Adrenal gland (tissue), 5 donors: ENCODE measurements around the gene SYNGR4.

ENCODE experiments used
- CTCF ChIP-seq, 6 experiments: fragments of 450-650 bp in 4 of 6; fragments of 200-600 bp in 2 of 6; sonication (generic) in 1 of 6; IDR thresholded peaks; 1 replicate in 5 of 6; 2 replicates in 1 of 6; pipeline versions ENCODE4 v1.5.1 to v1.8.0; 2016 to 2021; ENCODE audit warnings: antibody characterized with exemption in 6 of 6, mild to moderate bottlenecking in 2 of 6, moderate library complexity in 1 of 6
- POLR2A ChIP-seq, 2 donors: fragments of 450-650 bp; IDR thresholded peaks; one replicate each; pipeline ENCODE4 v1.6.1; 2017; ENCODE audit warnings: antibody characterized with exemption in 2 of 2, mild to moderate bottlenecking in 2 of 2, moderate library complexity in 1 of 2
- donor health status: DM: no; HTN: no; CAD: no.

DNA sequence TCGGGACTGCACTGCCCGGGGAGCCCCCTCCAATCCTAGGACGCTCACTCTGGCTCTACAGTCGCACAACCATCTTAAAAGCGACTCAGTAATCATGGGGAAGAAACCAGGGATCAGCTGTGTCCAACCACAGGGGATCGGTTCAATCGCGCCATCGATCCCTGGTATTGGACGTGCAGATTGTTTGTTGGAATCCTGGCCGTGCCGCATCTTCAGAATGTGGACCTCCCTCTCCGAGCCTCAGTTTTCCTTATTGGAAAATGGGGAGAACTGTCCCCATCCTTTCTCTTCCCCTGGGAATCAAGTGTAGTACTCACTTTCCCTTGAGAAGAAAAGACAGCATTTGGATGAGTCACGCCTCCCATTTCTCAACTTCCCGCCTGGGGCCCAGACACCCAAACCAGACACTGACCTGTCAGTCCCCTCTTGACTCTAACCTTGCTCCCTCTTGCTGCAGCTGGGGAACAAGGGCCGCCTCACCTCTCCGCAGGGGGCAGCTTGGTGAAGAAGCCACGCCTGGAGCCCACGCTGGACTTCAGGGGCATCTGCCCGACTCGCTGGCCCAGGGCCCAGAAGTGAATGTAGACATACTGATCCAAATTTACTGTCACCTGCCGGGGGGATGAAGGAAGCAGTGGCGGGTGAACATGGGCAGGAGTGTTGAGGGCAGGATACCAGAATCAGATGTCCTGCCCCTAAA lies 21.2 kb upstream of the SYNGR4 start:
- TF ChIP-seq CTCF (IDR thresholded peaks at IDR 0.05) (no peak), POLR2A (IDR thresholded peaks at IDR 0.05) (no peak)
